GM12878 (cell line): ENCODE measurements around the gene ACKR4. TPM values are rescaled to one million over a fixed set of nuclear protein-coding genes. Genes with fewer than 3 reads are reported as not detected.

Source experiments
- ATAC-seq: fragments of 200-7000 bp; cut with Tn5 transposase; 3 replicates; pipeline ENCODE4 v1.9.1; 2020; ENCODE audit warnings: mild to moderate bottlenecking, moderate library complexity
- Bru-seq: library from RNA; stranded (reverse); fragments of 400-500 nt; gene quantifications from one replicate; lab custom pipeline; 2021; lab: Mats Ljungman, UMichigan
- BruChase-seq, 2 experiments: library from RNA; stranded (reverse); fragments of 400-500 nt; gene quantifications; one replicate each; lab custom pipeline; 2021; lab: Mats Ljungman, UMichigan
- BruUV-seq: library from RNA; stranded (reverse); fragments of 400-500 nt; replicated peaks from 2 replicates; lab custom pipeline; 2021; lab: Mats Ljungman, UMichigan
- CTCF ChIA-PET: fragments of 300-600 bp; sonication (Branson Sonifier 250); formaldehyde crosslinking; extraction: SDS; loops from one replicate; lab custom pipeline; 2021; ENCODE audit warnings: inconsistent platforms; lab: Yijun Ruan, JAX
- POLR2A ChIA-PET: fragments of 350-600 bp; formaldehyde crosslinking; extraction: SDS; loops from one replicate; lab custom pipeline; 2021; ENCODE audit warnings: inconsistent platforms; lab: Charles Lee
- RAD21 ChIA-PET: fragments of 300-600 bp; sonication (Branson Sonifier 250); formaldehyde crosslinking; loops from one replicate; lab custom pipeline; 2023; ENCODE audit warnings: antibody characterized with exemption; ENCODE audit not compliant: unreplicated experiment; lab: Charles Lee
- SMC1A ChIA-PET: fragments of 300-600 bp; sonication (Branson Sonifier 250); formaldehyde crosslinking; loops from one replicate; lab custom pipeline; 2023; ENCODE audit not compliant: unreplicated experiment, uncharacterized antibody; lab: Charles Lee
- DNase-seq: peaks from one replicate; pipeline ENCODE4 v3.0.0-alpha.2; 2011; ENCODE audit warnings: low read depth, low spot score
- FAIRE-seq: peaks from 3 replicates; lab custom pipeline; 2011; peaks lifted over from hg19 to GRCh38; lab: Jason Lieb, UNC
- H2AFZ ChIP-seq: 2 replicates; pipeline ENCODE4 v1.6.0; 2011; ENCODE audit warnings: low read depth, low read length, control low read depth; ENCODE audit not compliant: control insufficient read depth
- H3K27ac ChIP-seq: 2 replicates; pipeline ENCODE4 v1.5.1; 2011; ENCODE audit warnings: control low read depth; ENCODE audit not compliant: control insufficient read depth, insufficient read depth
- H3K27me3 ChIP-seq, 2 experiments: replicated peaks in 1 of 2; 2 replicates each; pipeline versions ENCODE4 v1.6.0 to v1.6.1; 2011; ENCODE audit warnings: low read length in 1 of 2; ENCODE audit not compliant: control insufficient read depth in 2 of 2, insufficient read depth in 2 of 2
- H3K36me3 ChIP-seq, 2 experiments: 2 replicates each; pipeline ENCODE4 v1.5.1; 2011; ENCODE audit warnings: low read length in 1 of 2; ENCODE audit not compliant: control insufficient read depth in 2 of 2, insufficient read depth in 2 of 2
- H3K4me1 ChIP-seq: 2 replicates; pipeline ENCODE4 v1.6.1; 2011; ENCODE audit warnings: mild to moderate bottlenecking, low read length, moderate library complexity, mixed read lengths; ENCODE audit not compliant: control insufficient read depth, insufficient read depth
- H3K4me2 ChIP-seq: 2 replicates; pipeline ENCODE4 v1.6.0; 2011; ENCODE audit warnings: control low read depth; ENCODE audit not compliant: control insufficient read depth, insufficient read depth
- H3K4me3 ChIP-seq: fragments of 200-600 bp; sonication (generic); 2 replicates; pipeline ENCODE4 v1.5.1; 2016
- H3K79me2 ChIP-seq: 2 replicates; pipeline ENCODE4 v1.6.0; 2011; ENCODE audit warnings: low read length; ENCODE audit not compliant: control insufficient read depth, insufficient read depth
- H3K9ac ChIP-seq: 2 replicates; pipeline ENCODE4 v1.8.0; 2011; ENCODE audit warnings: low read length, control low read depth, mixed read lengths; ENCODE audit not compliant: control insufficient read depth, insufficient read depth
- H3K9me3 ChIP-seq: replicated peaks from 3 replicates; pipeline ENCODE4 v1.5.1; 2011; ENCODE audit warnings: mild to moderate bottlenecking, low read length; ENCODE audit not compliant: control insufficient read depth, insufficient read depth
- H4K20me1 ChIP-seq: 2 replicates; pipeline ENCODE4 v1.6.0; 2011; ENCODE audit not compliant: control insufficient read depth, insufficient read depth
- BACH1 ChIP-seq: fragments of 450-650 bp; IDR thresholded peaks from 2 replicates; pipeline ENCODE4 v1.6.1; 2017; ENCODE audit warnings: mild to moderate bottlenecking, borderline replicate concordance
- CEBPB ChIP-seq, 2 experiments: fragments of 150-350 bp in 1 of 2; IDR thresholded peaks; 2 replicates each; pipeline ENCODE4 v1.6.1; 2012 to 2014; ENCODE audit warnings: low read depth in 2 of 2, low read length in 2 of 2, borderline replicate concordance in 1 of 2, inconsistent platforms in 1 of 2
- DPF2 ChIP-seq: fragments of 450-650 bp; IDR thresholded peaks from 2 replicates; pipeline ENCODE4 v1.6.1; 2017; ENCODE audit warnings: mild to moderate bottlenecking
- MTA3 ChIP-seq: IDR thresholded peaks from 2 replicates; pipeline ENCODE4 v1.6.1; 2012; ENCODE audit warnings: low read length, inconsistent platforms, borderline replicate concordance
- PML ChIP-seq: IDR thresholded peaks from 2 replicates; pipeline ENCODE4 v1.6.1; 2012; ENCODE audit warnings: low read length, inconsistent platforms
- WGBS: methylation state at CpG from one replicate; pipeline ENCODE4 v1.1.6; 2016; ENCODE audit warnings: low lambda C conversion rate; ENCODE audit not compliant: insufficient replicate concordance, insufficient coverage; ENCODE audit errors: missing lambda C conversion rate; 5-methylcytosine and 5-hydroxymethylcytosine counted together
- in situ Hi-C: fragments of 300-500 bp; cut with MboI; formaldehyde crosslinking; loops from 9 replicates; pipeline ENCODE4 v1.14.3; 2018; ENCODE audit warnings: mixed read lengths
- intact Hi-C: fragments of 100-400 bp; cut with micrococcal nuclease; formaldehyde crosslinking; loops from one replicate; pipeline ENCODE4 v1.14.2; 2022; ENCODE audit not compliant: unreplicated experiment
- long read RNA-seq, 2 experiments: library from polyadenylated mRNA; unstranded; transcript quantifications; one replicate each; pipeline ENCODE4 v2.0.0, GENCODE V29; 2019 to 2020
- polyA minus RNA-seq, 3 experiments: library from RNA; depleted of rRNA, polyadenylated mRNA; stranded (reverse); fragments of >200 nt; gene quantifications; 2 replicates each; pipeline ENCODE4 v1.2.3, GENCODE V29; 2011
- polyA plus RNA-seq, 11 experiments: library from polyadenylated mRNA; depleted of rRNA in 4 of 11; unstranded in 6 of 11; stranded (reverse) in 5 of 11; fragments of >200 nt; fragmentation: Nextera tagmentation in 4 of 11; fragmentation: Illumina TruSeq in 1 of 11; extraction: Ambion mirVana in 4 of 11; extraction: Trizol in 1 of 11; gene quantifications; 1 replicate in 1 of 11; 2 replicates in 10 of 11; pipeline versions ENCODE4 v1.2.1 to v1.2.3, GENCODE V29; 2011 to 2016; ENCODE audit warnings: inconsistent platforms in 2 of 11, missing spikeins in 2 of 11, low read depth in 1 of 11
- total RNA-seq, 4 experiments: library from RNA; depleted of rRNA in 3 of 4; stranded (reverse); fragments of >200 nt in 3 of 4; fragmentation: Illumina TruSeq in 1 of 4; extraction: Trizol in 1 of 4; gene quantifications; 2 replicates each; pipeline versions ENCODE4 v1.2.1 to v1.2.3, GENCODE V29; 2013 to 2021
- TF ChIP-seq, protein P1 (sequence below), 3 experiments: IDR thresholded peaks in 2 of 3; conservative IDR thresholded peaks in 1 of 3; 2 replicates each; pipeline ENCODE4 v1.5.1; 2011; ENCODE audit warnings: low read depth in 3 of 3, low read length in 3 of 3, mild to moderate bottlenecking in 3 of 3, control low read depth in 2 of 3, moderate library complexity in 2 of 3, inconsistent platforms in 1 of 3, mixed read lengths in 1 of 3; ENCODE audit not compliant: control insufficient read depth in 2 of 3, insufficient read depth in 1 of 3; ENCODE audit errors: extremely low read depth in 1 of 3

Gene ACKR4
- total RNA-seq (2013; cell fraction: nucleolus; rRNA removed): 0.24 and 0.58 TPM in 2 replicates
- total RNA-seq (2014; rRNA removed): 0.06 and 0.16 TPM in 2 replicates
- total RNA-seq (2014; rRNA removed; fragmentation: Illumina TruSeq; extraction: Trizol): 0.18 and 0.27 TPM in 2 replicates
- total RNA-seq (2021): 0.10 TPM in 1 of 2 replicates, not detected in the other
- polyA plus RNA-seq (2011; ENCODE audit: low read depth): 0.68 TPM
- 0.06 and 0.07 TPM in 2 replicates for polyA plus RNA-seq (2011; rRNA removed)
- not detected in 2 replicates for polyA plus RNA-seq (2011; cell fraction: cytosol; rRNA removed)
- polyA plus RNA-seq (2011; cell fraction: nucleus; rRNA removed): 0.25 TPM in 2 replicates
- 0.28 and 0.46 TPM in 2 replicates for polyA plus RNA-seq (2012)
- polyA plus RNA-seq (2014; fragmentation: Illumina TruSeq; extraction: Trizol): 0.21 and 0.27 TPM in 2 replicates
- under 1 TPM; 0.15 to 0.18 TPM for polyA plus RNA-seq (2014; fragmentation: Nextera tagmentation; extraction: Ambion mirVana)
- polyA plus RNA-seq (2014; rRNA removed): 0.22 and 0.40 TPM in 2 replicates
- polyA plus RNA-seq (2016; fragmentation: Nextera tagmentation; extraction: Ambion mirVana): under 1 TPM; 0.06 to 0.08 TPM
- polyA minus RNA-seq (2011; rRNA and poly(A)+ RNA removed): not detected in 2 replicates
- polyA minus RNA-seq (2011; cell fraction: cytosol; rRNA and poly(A)+ RNA removed): not detected in 2 replicates
- polyA minus RNA-seq (2011; cell fraction: nucleus; rRNA and poly(A)+ RNA removed): not detected in 2 replicates
- percentile 30 among the genes with signal in this experiment for Bru-seq, nascent RNA
- percentile 26 among the genes with signal in this experiment for BruChase-seq, experiment 1, labeled RNA remaining after a 6-hour chase
- percentile 41 among the genes with signal in this experiment for BruChase-seq, experiment 2, labeled RNA remaining after a 2-hour chase
- long read RNA-seq, experiment 1: 0 reads
- long read RNA-seq, experiment 2: 0 reads

DNA sequence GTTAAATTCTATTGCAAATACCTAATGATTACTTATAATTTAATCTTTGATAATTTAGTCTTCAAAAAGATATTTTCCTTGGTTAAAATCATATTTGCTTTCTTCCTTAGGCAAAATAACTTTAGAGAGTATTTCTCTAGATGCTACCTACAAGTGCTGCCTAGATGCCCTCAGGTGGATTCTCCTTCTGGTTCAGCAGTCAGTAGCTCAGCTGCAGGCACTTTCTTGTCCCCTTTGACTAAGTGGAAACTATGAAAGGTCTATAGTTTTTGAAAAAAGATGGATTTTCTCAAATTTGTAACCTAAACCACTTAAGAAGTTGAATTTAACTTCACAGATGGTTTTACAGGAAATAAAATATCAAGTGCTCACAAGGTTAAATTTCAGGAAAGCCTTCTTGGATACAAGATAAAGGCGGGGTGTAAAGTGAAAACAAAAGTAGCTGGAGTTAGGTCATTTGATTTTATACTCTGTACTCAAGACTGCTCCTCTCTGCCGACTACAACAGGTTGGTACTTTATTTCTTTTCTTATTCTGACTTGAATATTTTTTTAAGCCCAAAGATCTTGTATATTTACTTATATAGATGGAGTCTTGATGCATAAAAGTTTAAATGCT is at the start of gene ACKR4:
ACKR4 (plus strand) TSS at position 455 of the 618 bp plus-strand sequence. CDS start 3,128 bp downstream, outside the sequence.
- Histone ChIP-seq H3K27ac (no peak within 1 kb of the TSS), H3K36me3 (peaks cover 0 to 3% of the 10 kb centered on the region in 2 experiments; a peak in 1 of 4 replicates), H2AFZ (no peak within 1 kb of the TSS; the same call in 1 of the 2 replicates), H3K79me2 (no peaks in the 10 kb centered on the region), H3K9ac (no peak within 1 kb of the TSS), H3K9me3 (no peaks in the 10 kb centered on the region), H3K4me3 (no peak within 1 kb of the TSS), H3K27me3 (no peaks in the 10 kb centered on the region), H3K4me1 (no peaks in the 10 kb centered on the region), H3K4me2 (no peak within 1 kb of the TSS), H4K20me1 (no peaks in the 10 kb centered on the region)
- POLR2A ChIA-PET: no interaction called here
- CTCF ChIA-PET: interaction anchor here (0.9 kb wide), 1 partner anchor 45 kb away, joined by 3 read pairs; no protein-coding TSS in a partner anchor
- ATAC-seq (peak; percentile 41; the same call in 2 of the 3 replicates), FAIRE-seq (no peak), DNase-seq (no peak)
- intact Hi-C loops: no loop called here
- RAD21 ChIA-PET: interaction anchor here (0.8 kb wide), 1 partner anchor 27 kb away, joined by 3 read pairs; no protein-coding TSS in a partner anchor
- no TSS peak for BruUV-seq
- in situ Hi-C loops: no loop called here
- WGBS: 100% methylated on average over 2 of the region's 2 CpGs
- SMC1A ChIA-PET: interaction anchor here (1.6 kb wide), 2 partner anchors 46 to 49 kb away, joined by 3 to 6 read pairs; no protein-coding TSS in a partner anchor
- TF ChIP-seq CEBPB (IDR thresholded peaks at IDR 0.05; ENCODE audit: borderline replicate concordance in 1 of 2, low read depth in 2 of 2, low read length in 2 of 2) (no peak), DPF2 (no peak), MTA3 (no peak), PML (no peak), BACH1 (no peak)
- TF ChIP-seq, protein P1, sequence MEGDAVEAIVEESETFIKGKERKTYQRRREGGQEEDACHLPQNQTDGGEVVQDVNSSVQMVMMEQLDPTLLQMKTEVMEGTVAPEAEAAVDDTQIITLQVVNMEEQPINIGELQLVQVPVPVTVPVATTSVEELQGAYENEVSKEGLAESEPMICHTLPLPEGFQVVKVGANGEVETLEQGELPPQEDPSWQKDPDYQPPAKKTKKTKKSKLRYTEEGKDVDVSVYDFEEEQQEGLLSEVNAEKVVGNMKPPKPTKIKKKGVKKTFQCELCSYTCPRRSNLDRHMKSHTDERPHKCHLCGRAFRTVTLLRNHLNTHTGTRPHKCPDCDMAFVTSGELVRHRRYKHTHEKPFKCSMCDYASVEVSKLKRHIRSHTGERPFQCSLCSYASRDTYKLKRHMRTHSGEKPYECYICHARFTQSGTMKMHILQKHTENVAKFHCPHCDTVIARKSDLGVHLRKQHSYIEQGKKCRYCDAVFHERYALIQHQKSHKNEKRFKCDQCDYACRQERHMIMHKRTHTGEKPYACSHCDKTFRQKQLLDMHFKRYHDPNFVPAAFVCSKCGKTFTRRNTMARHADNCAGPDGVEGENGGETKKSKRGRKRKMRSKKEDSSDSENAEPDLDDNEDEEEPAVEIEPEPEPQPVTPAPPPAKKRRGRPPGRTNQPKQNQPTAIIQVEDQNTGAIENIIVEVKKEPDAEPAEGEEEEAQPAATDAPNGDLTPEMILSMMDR (IDR thresholded peaks at IDR 0.05 in 2 of 3, conservative IDR thresholded peaks at IDR 0.05 in 1 of 3; ENCODE audit: control insufficient read depth in 2 of 3, extremely low read depth in 1 of 3, insufficient read depth in 1 of 3, low read depth in 3 of 3, low read length in 3 of 3): no peak
